HG02970 (cell line): Measurements from ENCODE around the gene TMTC4.

Experiments
- ATAC-seq: cut with Tn5 transposase; IDR thresholded peaks from one replicate; pipeline ENCODE4 v1.9.1; 2021; ENCODE audit warnings: mild to moderate bottlenecking, moderate library complexity, moderate number of reproducible peaks; ENCODE audit not compliant: unreplicated experiment, low FRiP score

The TMTC4 gene

GRCh38 chr13:100667894-100668293 lies 6.7 kb downstream of the TMTC4 start:
- ATAC-seq: no peak

GRCh38 chr13:100666124-100666523 lies 8.5 kb downstream of the TMTC4 start:
- ATAC-seq: no peak

- ATAC-seq: no peak
Measured at GRCh38 chr13:100665403-100665802, 9.2 kb downstream of the TMTC4 start.

- no peak for ATAC-seq
Measured at GRCh38 chr13:100664171-100664900, 10.3 kb downstream of the TMTC4 start.

GRCh38 chr13:100662468-100663211 lies 12.0 kb downstream of the TMTC4 start:
- no peak for ATAC-seq

- no peak for ATAC-seq
Measured at GRCh38 chr13:100660761-100661160, 13.8 kb downstream of the TMTC4 start.

- ATAC-seq: no peak
Measured at GRCh38 chr13:100659578-100659977, 15.0 kb downstream of the TMTC4 start.

- ATAC-seq: no peak
Measured at GRCh38 chr13:100658363-100658762, 16.2 kb downstream of the TMTC4 start.

GRCh38 chr13:100657881-100658315 lies 16.7 kb downstream of the TMTC4 start:
- ATAC-seq: no peak

- ATAC-seq: no peak
Measured at GRCh38 chr13:100652510-100652909, 22.1 kb downstream of the TMTC4 start.

- ATAC-seq: no peak
Measured at GRCh38 chr13:100650326-100650725, 24.3 kb downstream of the TMTC4 start.

- ATAC-seq: no peak
Measured at GRCh38 chr13:100648354-100648753, 26.2 kb downstream of the TMTC4 start.

GRCh38 chr13:100646871-100647270 lies 27.7 kb downstream of the TMTC4 start:
- no peak for ATAC-seq

- ATAC-seq: no peak
Measured at GRCh38 chr13:100646030-100646673, 28.4 kb downstream of the TMTC4 start.

GRCh38 chr13:100645382-100645781 lies 29.2 kb downstream of the TMTC4 start:
- no peak for ATAC-seq

GRCh38 chr13:100644371-100644770 lies 30.2 kb downstream of the TMTC4 start:
- ATAC-seq: no peak

- ATAC-seq: no peak
Measured at GRCh38 chr13:100637796-100638195, 36.8 kb downstream of the TMTC4 start.

GRCh38 chr13:100637380-100637779 lies 37.2 kb downstream of the TMTC4 start:
- ATAC-seq: no peak

- ATAC-seq: no peak
Measured at GRCh38 chr13:100636441-100636840, 38.2 kb downstream of the TMTC4 start.

GRCh38 chr13:100636004-100636403 lies 38.6 kb downstream of the TMTC4 start:
- no peak for ATAC-seq

- ATAC-seq: no peak
Measured at GRCh38 chr13:100634696-100635095, 39.9 kb downstream of the TMTC4 start.
